Measurements from ENCODE around the gene ZNF609.

DNA sequence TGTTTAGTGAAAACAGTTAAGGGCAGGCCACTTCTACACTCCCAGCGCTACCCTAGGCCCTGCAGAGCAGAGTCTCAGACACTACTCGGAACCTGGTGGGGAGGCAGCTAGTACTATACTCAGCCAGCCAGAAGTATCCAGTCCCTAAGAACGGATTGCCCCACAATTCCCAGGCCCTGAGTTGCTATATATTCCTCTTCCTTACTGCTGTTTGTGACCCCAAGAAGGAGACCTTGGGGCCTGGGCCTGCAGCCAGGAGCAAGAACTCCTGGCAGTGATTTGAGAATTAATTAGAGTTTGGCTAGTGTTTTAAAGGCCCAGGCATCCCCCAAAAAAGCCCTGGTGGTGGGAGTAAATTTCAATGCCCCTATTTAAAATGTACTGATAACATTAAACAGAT is 227.3 kb downstream of the ZNF609 start:
- TF ChIP-seq, protein P1, sequence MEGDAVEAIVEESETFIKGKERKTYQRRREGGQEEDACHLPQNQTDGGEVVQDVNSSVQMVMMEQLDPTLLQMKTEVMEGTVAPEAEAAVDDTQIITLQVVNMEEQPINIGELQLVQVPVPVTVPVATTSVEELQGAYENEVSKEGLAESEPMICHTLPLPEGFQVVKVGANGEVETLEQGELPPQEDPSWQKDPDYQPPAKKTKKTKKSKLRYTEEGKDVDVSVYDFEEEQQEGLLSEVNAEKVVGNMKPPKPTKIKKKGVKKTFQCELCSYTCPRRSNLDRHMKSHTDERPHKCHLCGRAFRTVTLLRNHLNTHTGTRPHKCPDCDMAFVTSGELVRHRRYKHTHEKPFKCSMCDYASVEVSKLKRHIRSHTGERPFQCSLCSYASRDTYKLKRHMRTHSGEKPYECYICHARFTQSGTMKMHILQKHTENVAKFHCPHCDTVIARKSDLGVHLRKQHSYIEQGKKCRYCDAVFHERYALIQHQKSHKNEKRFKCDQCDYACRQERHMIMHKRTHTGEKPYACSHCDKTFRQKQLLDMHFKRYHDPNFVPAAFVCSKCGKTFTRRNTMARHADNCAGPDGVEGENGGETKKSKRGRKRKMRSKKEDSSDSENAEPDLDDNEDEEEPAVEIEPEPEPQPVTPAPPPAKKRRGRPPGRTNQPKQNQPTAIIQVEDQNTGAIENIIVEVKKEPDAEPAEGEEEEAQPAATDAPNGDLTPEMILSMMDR (IDR thresholded peaks at IDR 0.05; ENCODE audit: low read depth, low read length, missing input control), result no peak
- no peak for TF ChIP-seq GABPA (IDR thresholded peaks at IDR 0.05 in 1 of 2, conservative IDR thresholded peaks at IDR 0.05 in 1 of 2)
- TF ChIP-seq TAF1 (conservative IDR thresholded peaks at IDR 0.05), result no peak
- no peak for TF ChIP-seq RAD21 (IDR thresholded peaks at IDR 0.05)
- TF ChIP-seq HNF4G (IDR thresholded peaks at IDR 0.05), result no peak
- TF ChIP-seq, protein P2, sequence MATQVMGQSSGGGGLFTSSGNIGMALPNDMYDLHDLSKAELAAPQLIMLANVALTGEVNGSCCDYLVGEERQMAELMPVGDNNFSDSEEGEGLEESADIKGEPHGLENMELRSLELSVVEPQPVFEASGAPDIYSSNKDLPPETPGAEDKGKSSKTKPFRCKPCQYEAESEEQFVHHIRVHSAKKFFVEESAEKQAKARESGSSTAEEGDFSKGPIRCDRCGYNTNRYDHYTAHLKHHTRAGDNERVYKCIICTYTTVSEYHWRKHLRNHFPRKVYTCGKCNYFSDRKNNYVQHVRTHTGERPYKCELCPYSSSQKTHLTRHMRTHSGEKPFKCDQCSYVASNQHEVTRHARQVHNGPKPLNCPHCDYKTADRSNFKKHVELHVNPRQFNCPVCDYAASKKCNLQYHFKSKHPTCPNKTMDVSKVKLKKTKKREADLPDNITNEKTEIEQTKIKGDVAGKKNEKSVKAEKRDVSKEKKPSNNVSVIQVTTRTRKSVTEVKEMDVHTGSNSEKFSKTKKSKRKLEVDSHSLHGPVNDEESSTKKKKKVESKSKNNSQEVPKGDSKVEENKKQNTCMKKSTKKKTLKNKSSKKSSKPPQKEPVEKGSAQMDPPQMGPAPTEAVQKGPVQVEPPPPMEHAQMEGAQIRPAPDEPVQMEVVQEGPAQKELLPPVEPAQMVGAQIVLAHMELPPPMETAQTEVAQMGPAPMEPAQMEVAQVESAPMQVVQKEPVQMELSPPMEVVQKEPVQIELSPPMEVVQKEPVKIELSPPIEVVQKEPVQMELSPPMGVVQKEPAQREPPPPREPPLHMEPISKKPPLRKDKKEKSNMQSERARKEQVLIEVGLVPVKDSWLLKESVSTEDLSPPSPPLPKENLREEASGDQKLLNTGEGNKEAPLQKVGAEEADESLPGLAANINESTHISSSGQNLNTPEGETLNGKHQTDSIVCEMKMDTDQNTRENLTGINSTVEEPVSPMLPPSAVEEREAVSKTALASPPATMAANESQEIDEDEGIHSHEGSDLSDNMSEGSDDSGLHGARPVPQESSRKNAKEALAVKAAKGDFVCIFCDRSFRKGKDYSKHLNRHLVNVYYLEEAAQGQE (IDR thresholded peaks at IDR 0.05), result no peak

All from liver (tissue), 3 donors.